ENCODE results near the gene PREX1.

Gene PREX1

DNA sequence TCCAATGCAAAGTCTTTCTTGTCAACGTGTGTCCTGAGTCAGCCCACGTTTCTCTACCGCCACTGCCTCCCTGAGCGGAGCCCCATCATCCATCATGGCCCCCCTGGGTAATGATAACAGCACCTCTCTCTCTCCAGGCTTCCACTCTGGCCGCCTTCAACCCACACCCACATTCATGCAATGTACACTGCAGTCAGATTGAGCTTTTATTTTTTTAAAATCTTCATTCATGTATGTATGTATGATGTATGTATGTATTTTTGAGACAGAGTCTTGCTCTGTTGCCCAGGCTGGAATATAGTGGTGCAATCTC lies 245.2 kb downstream of the PREX1 start:
- Histone ChIP-seq H3K4me3 (ENCODE audit: low read length in 2 of 2) (no peak overlapping the region), H3K9ac (ENCODE audit: low read depth in 1 of 2, low read length in 2 of 2) (no peak overlapping the region), H3K9me3 (ENCODE audit: control insufficient read depth in 2 of 2, low read length in 2 of 2) (no peaks in the 10 kb centered on the region), H3K27me3 (ENCODE audit: control insufficient read depth in 2 of 2, insufficient read depth in 2 of 2, low read length in 2 of 2) (peaks cover 1 to 4% of the 10 kb centered on the region in 2 donors), H3K36me3 (ENCODE audit: control insufficient read depth in 2 of 2, insufficient read depth in 2 of 2, low read length in 2 of 2) (no peaks in the 10 kb centered on the region), H3K27ac (ENCODE audit: low read depth in 2 of 2, low read length in 2 of 2) (no peak overlapping the region), H3K4me1 (ENCODE audit: control insufficient read depth in 2 of 2, insufficient read depth in 2 of 2, low read length in 2 of 2) (peaks cover 9 to 18% of the 10 kb centered on the region in 2 donors)

DNA sequence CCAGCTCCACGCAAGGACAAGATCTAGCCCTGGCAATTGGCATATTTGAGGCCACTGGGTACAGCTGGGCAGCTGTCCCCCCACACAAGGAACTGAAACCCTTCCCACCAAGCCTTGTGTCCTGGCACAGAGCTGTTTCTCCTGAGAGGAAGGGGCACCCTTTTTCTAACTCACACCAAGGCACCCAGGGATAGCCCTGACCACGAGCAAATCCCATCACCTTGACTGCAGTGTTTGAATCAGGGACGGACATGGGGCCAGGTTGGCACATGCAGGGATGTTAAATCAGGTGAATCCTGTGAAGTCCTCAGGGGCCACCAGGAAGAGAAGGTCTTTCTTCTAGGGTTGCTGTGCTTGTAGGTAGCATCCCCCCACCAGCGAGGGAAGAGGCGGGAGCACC lies 246.6 kb downstream of the PREX1 start:
- H3K36me3 ChIP-seq (ENCODE audit: control insufficient read depth in 2 of 2, insufficient read depth in 2 of 2, low read length in 2 of 2) = no peaks in the 10 kb centered on the region
- no peak overlapping the region for H3K4me3 ChIP-seq (ENCODE audit: low read length in 2 of 2)
- peaks cover 1 to 4% of the 10 kb centered on the region in 2 donors for H3K27me3 ChIP-seq (ENCODE audit: control insufficient read depth in 2 of 2, insufficient read depth in 2 of 2, low read length in 2 of 2)

DNA sequence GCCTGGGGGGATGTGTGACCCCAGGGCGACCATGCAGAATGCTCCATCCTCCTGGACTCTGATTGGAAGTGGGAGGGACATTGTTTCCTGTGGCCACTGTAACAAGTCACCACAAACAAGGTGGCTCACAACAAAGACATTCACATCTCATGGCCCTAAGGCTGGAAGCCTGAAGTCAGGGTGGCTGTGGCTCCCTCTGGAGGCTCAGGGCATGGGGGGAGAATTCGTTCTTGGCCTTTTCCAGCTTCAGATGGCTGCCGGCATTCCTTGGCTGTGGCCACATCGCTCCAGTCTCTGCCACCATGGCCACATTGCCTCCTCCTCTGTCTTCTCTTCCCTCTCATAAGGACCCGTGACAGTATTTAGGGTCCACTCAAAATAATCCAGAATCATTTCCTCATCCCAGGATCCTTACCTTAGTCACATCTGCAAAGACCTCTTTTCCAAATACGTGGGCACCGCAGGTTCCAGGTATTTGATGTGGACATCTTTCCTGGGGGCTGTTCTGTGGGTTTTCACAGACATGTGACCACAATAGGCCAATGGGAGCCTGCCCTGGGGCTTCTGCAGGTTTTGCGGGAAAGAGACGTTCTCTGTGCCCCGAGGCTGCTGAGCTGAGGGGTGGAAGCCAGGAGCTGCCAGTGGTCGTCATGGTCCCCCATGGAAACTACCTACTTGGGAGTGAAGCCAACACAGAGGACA lies 249.3 kb downstream of the PREX1 start:
- Histone ChIP-seq H3K27me3 (ENCODE audit: control insufficient read depth in 2 of 2, insufficient read depth in 2 of 2, low read length in 2 of 2) (peaks cover 1 to 4% of the 10 kb centered on the region in 2 donors), H3K9ac (ENCODE audit: low read depth in 1 of 2, low read length in 2 of 2) (no peak overlapping the region), H3K27ac (ENCODE audit: low read depth in 2 of 2, low read length in 2 of 2) (no peak overlapping the region), H3K36me3 (ENCODE audit: control insufficient read depth in 2 of 2, insufficient read depth in 2 of 2, low read length in 2 of 2) (no peaks in the 10 kb centered on the region), H3K9me3 (ENCODE audit: control insufficient read depth in 2 of 2, low read length in 2 of 2) (no peaks in the 10 kb centered on the region), H3K4me1 (ENCODE audit: control insufficient read depth in 2 of 2, insufficient read depth in 2 of 2, low read length in 2 of 2) (peaks cover 0 to 2% of the 10 kb centered on the region in 2 donors), H3K4me3 (ENCODE audit: low read length in 2 of 2) (no peak overlapping the region)

More for the DNA sequence above, 246.6 kb downstream of the PREX1 start:
- Histone ChIP-seq H3K27ac (ENCODE audit: low read depth in 2 of 2, low read length in 2 of 2) (no peak overlapping the region), H3K9ac (ENCODE audit: low read depth in 1 of 2, low read length in 2 of 2) (no peak overlapping the region), H3K9me3 (ENCODE audit: control insufficient read depth in 2 of 2, low read length in 2 of 2) (no peaks in the 10 kb centered on the region), H3K4me1 (ENCODE audit: control insufficient read depth in 2 of 2, insufficient read depth in 2 of 2, low read length in 2 of 2) (peaks cover 8 to 16% of the 10 kb centered on the region in 2 donors)

DNA sequence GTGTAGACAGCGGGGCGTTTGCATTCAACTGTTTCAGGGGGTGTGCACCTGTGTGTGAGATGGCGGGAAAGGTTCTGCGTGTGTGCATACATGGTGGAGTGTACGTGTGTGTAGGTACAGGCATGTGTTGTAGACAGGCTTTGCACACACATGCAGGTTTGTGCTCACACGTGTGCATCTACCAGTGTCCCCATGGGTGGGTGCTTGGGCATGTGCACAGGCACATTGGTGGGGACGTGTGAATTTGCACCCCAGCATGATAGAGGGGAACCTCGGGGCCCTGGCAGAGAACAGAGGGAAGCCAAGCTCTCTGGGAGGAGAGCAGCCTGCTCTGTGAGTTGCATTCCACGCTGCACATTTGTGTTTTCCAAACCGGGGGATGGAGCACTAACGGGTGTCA lies 250.2 kb downstream of the PREX1 start:
- no peaks in the 10 kb centered on the region for H3K9me3 ChIP-seq (ENCODE audit: control insufficient read depth in 2 of 2, low read length in 2 of 2)
- H3K36me3 ChIP-seq (ENCODE audit: control insufficient read depth in 2 of 2, insufficient read depth in 2 of 2, low read length in 2 of 2) = no peaks in the 10 kb centered on the region
- H3K4me3 ChIP-seq (ENCODE audit: low read length in 2 of 2) = no peak overlapping the region
- H3K9ac ChIP-seq (ENCODE audit: low read depth in 1 of 2, low read length in 2 of 2) = no peak overlapping the region
- H3K27ac ChIP-seq (ENCODE audit: low read depth in 2 of 2, low read length in 2 of 2) = no peak overlapping the region
- H3K27me3 ChIP-seq (ENCODE audit: control insufficient read depth in 2 of 2, insufficient read depth in 2 of 2, low read length in 2 of 2) = peaks cover 1 to 3% of the 10 kb centered on the region in 2 donors
- H3K4me1 ChIP-seq (ENCODE audit: control insufficient read depth in 2 of 2, insufficient read depth in 2 of 2, low read length in 2 of 2) = peaks cover 0 to 2% of the 10 kb centered on the region in 2 donors

DNA sequence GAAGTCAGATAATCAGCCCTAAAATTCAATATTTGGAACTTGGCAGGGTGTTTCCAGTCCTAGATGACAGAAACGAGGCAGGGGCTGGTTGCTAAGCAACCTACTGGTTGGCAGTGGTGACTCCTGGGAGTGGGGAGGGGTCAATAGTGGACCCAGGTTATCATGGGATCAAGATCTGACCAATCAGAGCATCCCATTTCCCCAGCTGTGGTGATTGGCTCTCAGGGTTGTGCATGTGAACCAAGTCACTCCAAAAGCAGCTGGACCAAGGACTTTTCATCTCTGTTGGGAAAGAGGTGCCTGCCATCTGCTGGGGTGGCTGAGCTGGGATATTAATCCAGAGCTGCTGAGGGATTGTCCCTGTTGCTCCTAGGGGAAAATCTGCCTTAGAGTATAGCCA lies 253.4 kb downstream of the PREX1 start:
- peaks cover 0 to 1% of the 10 kb centered on the region in 2 donors for H3K27me3 ChIP-seq (ENCODE audit: control insufficient read depth in 2 of 2, insufficient read depth in 2 of 2, low read length in 2 of 2)
- H3K27ac ChIP-seq (ENCODE audit: low read depth in 2 of 2, low read length in 2 of 2) = no peak overlapping the region
- H3K36me3 ChIP-seq (ENCODE audit: control insufficient read depth in 2 of 2, insufficient read depth in 2 of 2, low read length in 2 of 2) = no peaks in the 10 kb centered on the region
- no peak overlapping the region for H3K4me3 ChIP-seq (ENCODE audit: low read length in 2 of 2)
- no peaks in the 10 kb centered on the region for H3K9me3 ChIP-seq (ENCODE audit: control insufficient read depth in 2 of 2, low read length in 2 of 2)
- no peaks in the 10 kb centered on the region for H3K4me1 ChIP-seq (ENCODE audit: control insufficient read depth in 2 of 2, insufficient read depth in 2 of 2, low read length in 2 of 2)
- no peak overlapping the region for H3K9ac ChIP-seq (ENCODE audit: low read depth in 1 of 2, low read length in 2 of 2)

Measured in mucosa of rectum (tissue), 2 donors.